HFF-Myc (cell line): Measurements from ENCODE around the gene USP13.

Source experiments
- DNase-seq: peaks from one replicate; pipeline ENCODE4 v3.0.0-alpha.2; 2011; ENCODE audit warnings: low read depth; ENCODE audit errors: extremely low read depth
- H3K4me3 ChIP-seq: replicated peaks from 2 replicates; pipeline ENCODE4 v1.5.1; 2011; ENCODE audit warnings: low read depth, mild to moderate bottlenecking, control low read depth, low read length
- TF ChIP-seq, protein P1 (sequence below): IDR thresholded peaks from 2 replicates; pipeline ENCODE4 v1.5.1; 2012; ENCODE audit warnings: mild to moderate bottlenecking, low read depth, low read length, control low read depth; ENCODE audit errors: missing control alignments

Gene USP13

DNA sequence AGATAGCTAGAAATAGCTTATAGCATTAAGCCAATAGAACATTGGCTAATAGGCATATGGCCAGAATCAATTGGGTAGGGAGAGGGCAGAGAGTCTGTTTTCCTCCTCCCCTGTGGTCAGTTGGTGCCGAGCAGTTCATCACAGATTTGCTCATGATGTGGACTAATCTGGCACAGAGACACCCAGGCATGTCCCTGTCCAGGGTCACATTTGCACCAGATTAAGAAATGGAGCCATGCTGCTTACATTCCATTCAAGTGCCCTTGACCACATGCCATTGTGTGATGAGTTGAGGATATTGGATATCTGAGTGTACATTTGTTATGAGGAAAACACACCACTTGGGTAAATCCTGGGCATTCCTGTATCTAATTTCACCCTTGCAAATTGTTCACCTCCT is 53.4 kb downstream of the USP13 start:
- DNase-seq, result no peak
- TF ChIP-seq, protein P1, sequence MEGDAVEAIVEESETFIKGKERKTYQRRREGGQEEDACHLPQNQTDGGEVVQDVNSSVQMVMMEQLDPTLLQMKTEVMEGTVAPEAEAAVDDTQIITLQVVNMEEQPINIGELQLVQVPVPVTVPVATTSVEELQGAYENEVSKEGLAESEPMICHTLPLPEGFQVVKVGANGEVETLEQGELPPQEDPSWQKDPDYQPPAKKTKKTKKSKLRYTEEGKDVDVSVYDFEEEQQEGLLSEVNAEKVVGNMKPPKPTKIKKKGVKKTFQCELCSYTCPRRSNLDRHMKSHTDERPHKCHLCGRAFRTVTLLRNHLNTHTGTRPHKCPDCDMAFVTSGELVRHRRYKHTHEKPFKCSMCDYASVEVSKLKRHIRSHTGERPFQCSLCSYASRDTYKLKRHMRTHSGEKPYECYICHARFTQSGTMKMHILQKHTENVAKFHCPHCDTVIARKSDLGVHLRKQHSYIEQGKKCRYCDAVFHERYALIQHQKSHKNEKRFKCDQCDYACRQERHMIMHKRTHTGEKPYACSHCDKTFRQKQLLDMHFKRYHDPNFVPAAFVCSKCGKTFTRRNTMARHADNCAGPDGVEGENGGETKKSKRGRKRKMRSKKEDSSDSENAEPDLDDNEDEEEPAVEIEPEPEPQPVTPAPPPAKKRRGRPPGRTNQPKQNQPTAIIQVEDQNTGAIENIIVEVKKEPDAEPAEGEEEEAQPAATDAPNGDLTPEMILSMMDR, result no peak
- H3K4me3 ChIP-seq, result no peak overlapping the region

GRCh38 chr3:179710079-179710478 is 57.2 kb downstream of the USP13 start:
- TF ChIP-seq, protein P1, result no peak
- no peak overlapping the region for H3K4me3 ChIP-seq
- DNase-seq, result no peak

GRCh38 chr3:179713643-179714090 is 60.8 kb downstream of the USP13 start:
- no peak overlapping the region for H3K4me3 ChIP-seq
- DNase-seq, result no peak
- TF ChIP-seq, protein P1, result no peak

- no peak for DNase-seq
- TF ChIP-seq, protein P1, result no peak
- H3K4me3 ChIP-seq, result no peak overlapping the region
Measured at GRCh38 chr3:179715582-179715981, 62.7 kb downstream of the USP13 start.

- DNase-seq, result no peak
- TF ChIP-seq, protein P1, result no peak
Measured at GRCh38 chr3:179716226-179716625, 63.4 kb downstream of the USP13 start.

DNA sequence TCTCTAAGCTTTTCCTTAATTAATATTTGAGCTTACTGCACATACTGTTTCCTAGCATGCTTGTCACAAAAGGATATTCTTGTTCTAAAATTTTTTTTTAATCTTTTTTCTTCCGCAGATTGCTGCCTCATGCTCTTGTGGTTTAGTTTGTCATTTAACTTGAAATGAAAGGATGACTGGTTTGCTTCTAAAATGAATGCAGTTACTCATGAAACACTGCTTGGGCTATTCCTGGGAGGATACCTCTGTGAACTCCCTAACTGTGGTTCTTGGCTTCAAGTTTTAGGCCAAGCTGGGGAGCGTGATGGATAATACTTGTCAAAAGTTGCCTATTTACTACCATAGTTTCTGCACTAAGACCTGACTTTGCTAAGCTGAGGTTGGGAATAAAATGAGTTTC is 64.0 kb downstream of the USP13 start:
- no peak overlapping the region for H3K4me3 ChIP-seq
- no peak for DNase-seq
- TF ChIP-seq, protein P1, result no peak

More at GRCh38 chr3:179716226-179716625, 63.4 kb downstream of the USP13 start:
- no peak overlapping the region for H3K4me3 ChIP-seq

GRCh38 chr3:179717219-179717618 is 64.4 kb downstream of the USP13 start:
- TF ChIP-seq, protein P1, result no peak
- H3K4me3 ChIP-seq, result no peak overlapping the region
- DNase-seq, result no peak
